Measurements from ENCODE around the gene ITIH4. TPM values are rescaled to one million over a fixed set of nuclear protein-coding genes. Genes with fewer than 3 reads are reported as not detected.

ITIH4 gene
- total RNA-seq, 1 donor from 2014 or later, result 0.13 TPM

DNA sequence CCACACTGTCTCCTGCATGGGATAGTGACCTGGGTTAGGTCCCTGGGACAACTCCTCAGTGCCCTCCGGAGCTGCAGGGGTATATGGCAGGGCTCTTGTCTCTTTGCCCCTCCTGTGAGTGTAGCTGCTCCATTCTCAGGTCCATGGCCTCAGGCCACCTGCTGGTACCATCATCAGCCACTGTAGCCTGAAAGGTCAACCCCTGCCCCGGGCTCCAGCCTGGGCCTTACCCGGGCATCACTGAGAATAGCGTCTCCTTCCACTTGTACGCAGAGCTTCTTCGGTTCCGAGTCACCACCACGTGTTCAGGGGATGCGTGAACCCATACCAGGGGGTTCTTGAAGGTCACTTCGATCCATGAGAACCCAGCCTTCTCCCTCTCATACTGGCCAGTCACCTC, 13.8 kb downstream of the ITIH4 start:
- TF ChIP-seq, protein P1, sequence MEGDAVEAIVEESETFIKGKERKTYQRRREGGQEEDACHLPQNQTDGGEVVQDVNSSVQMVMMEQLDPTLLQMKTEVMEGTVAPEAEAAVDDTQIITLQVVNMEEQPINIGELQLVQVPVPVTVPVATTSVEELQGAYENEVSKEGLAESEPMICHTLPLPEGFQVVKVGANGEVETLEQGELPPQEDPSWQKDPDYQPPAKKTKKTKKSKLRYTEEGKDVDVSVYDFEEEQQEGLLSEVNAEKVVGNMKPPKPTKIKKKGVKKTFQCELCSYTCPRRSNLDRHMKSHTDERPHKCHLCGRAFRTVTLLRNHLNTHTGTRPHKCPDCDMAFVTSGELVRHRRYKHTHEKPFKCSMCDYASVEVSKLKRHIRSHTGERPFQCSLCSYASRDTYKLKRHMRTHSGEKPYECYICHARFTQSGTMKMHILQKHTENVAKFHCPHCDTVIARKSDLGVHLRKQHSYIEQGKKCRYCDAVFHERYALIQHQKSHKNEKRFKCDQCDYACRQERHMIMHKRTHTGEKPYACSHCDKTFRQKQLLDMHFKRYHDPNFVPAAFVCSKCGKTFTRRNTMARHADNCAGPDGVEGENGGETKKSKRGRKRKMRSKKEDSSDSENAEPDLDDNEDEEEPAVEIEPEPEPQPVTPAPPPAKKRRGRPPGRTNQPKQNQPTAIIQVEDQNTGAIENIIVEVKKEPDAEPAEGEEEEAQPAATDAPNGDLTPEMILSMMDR (IDR thresholded peaks at IDR 0.05; ENCODE audit: insufficient read depth, low read length, poor library complexity, severe bottlenecking), result no peak
- no peaks in the 10 kb centered on the region for H3K27me3 ChIP-seq (ENCODE audit: control insufficient read depth, insufficient read depth, low read length)
- no peaks in the 10 kb centered on the region for H3K36me3 ChIP-seq (ENCODE audit: control insufficient read depth, insufficient read depth, low read length)
- no peak overlapping the region for H3K4me3 ChIP-seq (ENCODE audit: low read depth, low read length)
- DNase-seq (ENCODE audit: low read depth), result no peak

DNA sequence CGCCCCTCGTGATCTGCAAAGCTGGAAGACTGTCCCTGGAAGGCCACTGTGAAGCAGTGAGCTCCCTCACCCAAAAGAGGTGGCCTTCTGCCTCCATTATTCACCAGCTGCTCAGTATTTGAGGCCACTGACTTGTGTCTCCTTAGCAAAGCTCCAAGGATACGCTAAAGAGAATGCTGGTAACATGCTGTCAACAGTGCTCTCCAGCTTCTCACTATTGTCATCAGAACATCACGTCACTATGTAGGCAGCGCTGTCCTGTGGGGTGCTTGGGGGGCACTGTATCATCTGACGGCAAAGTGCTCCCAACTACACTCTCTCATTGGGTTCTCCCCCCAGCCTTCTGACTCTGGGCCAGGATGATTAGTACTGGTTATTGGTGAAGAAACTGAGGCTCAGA, 14.3 kb downstream of the ITIH4 start:
- TF ChIP-seq, protein P1 (IDR thresholded peaks at IDR 0.05; ENCODE audit: insufficient read depth, low read length, poor library complexity, severe bottlenecking), result no peak
- no peak overlapping the region for H3K4me3 ChIP-seq (ENCODE audit: low read depth, low read length)
- H3K27me3 ChIP-seq (ENCODE audit: control insufficient read depth, insufficient read depth, low read length), result no peaks in the 10 kb centered on the region
- H3K36me3 ChIP-seq (ENCODE audit: control insufficient read depth, insufficient read depth, low read length), result no peaks in the 10 kb centered on the region
- DNase-seq (ENCODE audit: low read depth), result no peak

DNA sequence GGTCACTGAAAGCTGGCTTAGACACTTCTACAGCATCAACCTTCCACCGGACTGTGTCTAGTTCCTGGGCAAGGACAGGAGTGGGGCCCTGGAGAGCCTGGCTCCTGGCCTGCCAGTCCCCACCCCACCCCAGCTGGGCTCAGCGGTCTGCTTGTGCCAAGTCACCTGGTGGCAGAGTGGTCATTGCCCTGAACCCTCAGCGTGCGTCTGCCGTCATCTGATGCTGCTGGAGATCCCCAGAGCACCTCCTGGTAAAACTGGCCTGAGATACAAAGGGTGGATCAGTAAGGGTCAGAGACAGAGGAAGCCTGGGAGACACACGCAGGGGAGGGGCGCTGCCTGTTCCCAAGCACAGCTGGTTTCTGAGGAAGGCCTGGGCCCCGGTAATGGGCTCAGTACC, 16.7 kb downstream of the ITIH4 start:
- DNase-seq (ENCODE audit: low read depth), result no peak
- Histone ChIP-seq H3K27me3 (ENCODE audit: control insufficient read depth, insufficient read depth, low read length) (no peaks in the 10 kb centered on the region), H3K36me3 (ENCODE audit: control insufficient read depth, insufficient read depth, low read length) (no peaks in the 10 kb centered on the region), H3K4me3 (ENCODE audit: low read depth, low read length) (no peak overlapping the region)
- TF ChIP-seq, protein P1 (IDR thresholded peaks at IDR 0.05; ENCODE audit: insufficient read depth, low read length, poor library complexity, severe bottlenecking), result no peak

DNA sequence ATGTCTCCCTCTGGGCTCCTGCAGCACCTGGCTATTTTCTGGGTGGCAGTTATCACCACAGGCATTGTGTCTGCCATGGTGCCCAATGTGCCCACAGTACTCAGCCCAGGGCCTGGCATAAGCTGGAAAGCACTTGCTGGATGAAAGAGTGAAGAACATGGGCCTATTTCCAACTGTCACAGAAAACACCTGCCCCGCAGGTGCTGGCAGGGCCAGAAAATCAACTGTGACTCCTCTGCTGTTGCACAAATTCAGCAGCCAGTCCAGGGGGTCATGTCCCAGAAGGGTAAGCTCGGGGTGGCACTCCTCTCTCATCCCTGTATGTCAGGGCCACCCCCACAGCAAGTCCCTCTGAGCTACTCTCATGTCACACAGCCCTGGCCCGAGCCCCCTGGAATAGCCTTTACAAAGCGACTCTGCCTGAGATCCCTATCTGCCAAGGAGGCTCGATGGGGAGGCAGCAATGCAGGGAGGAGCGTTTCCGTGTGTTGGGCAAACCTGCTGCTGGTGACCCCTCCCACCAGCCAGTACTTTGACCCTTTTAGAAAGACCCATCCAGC, 18.9 kb downstream of the ITIH4 start:
- Histone ChIP-seq H3K27me3 (ENCODE audit: control insufficient read depth, insufficient read depth, low read length) (no peaks in the 10 kb centered on the region), H3K36me3 (ENCODE audit: control insufficient read depth, insufficient read depth, low read length) (no peaks in the 10 kb centered on the region), H3K4me3 (ENCODE audit: low read depth, low read length) (no peak overlapping the region)
- TF ChIP-seq, protein P1 (IDR thresholded peaks at IDR 0.05; ENCODE audit: insufficient read depth, low read length, poor library complexity, severe bottlenecking), result no peak
- no peak for DNase-seq (ENCODE audit: low read depth)

DNA sequence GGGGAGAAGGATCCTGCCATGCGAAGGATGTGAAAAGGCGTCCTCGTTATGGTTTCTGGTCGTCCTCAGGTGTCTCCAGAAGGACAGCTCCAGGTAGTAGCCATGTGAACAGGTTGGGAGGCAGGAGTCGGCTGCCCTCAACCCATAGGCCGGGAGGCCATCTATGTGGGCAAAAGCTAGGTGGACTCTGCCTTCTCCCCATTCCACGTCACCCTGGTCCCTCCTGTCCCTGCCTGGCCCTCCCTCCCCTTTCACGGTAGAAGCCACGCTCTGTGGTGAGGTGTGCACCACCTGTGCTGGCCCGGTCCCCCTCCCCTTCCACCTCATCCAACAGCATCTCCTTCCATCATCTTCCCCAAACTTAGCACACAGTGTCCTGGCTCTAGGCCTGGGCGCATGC, 19.5 kb downstream of the ITIH4 start:
- TF ChIP-seq, protein P1 (IDR thresholded peaks at IDR 0.05; ENCODE audit: insufficient read depth, low read length, poor library complexity, severe bottlenecking), result no peak
- Histone ChIP-seq H3K36me3 (ENCODE audit: control insufficient read depth, insufficient read depth, low read length) (no peaks in the 10 kb centered on the region), H3K27me3 (ENCODE audit: control insufficient read depth, insufficient read depth, low read length) (no peaks in the 10 kb centered on the region), H3K4me3 (ENCODE audit: low read depth, low read length) (no peak overlapping the region)
- no peak for DNase-seq (ENCODE audit: low read depth)

DNA sequence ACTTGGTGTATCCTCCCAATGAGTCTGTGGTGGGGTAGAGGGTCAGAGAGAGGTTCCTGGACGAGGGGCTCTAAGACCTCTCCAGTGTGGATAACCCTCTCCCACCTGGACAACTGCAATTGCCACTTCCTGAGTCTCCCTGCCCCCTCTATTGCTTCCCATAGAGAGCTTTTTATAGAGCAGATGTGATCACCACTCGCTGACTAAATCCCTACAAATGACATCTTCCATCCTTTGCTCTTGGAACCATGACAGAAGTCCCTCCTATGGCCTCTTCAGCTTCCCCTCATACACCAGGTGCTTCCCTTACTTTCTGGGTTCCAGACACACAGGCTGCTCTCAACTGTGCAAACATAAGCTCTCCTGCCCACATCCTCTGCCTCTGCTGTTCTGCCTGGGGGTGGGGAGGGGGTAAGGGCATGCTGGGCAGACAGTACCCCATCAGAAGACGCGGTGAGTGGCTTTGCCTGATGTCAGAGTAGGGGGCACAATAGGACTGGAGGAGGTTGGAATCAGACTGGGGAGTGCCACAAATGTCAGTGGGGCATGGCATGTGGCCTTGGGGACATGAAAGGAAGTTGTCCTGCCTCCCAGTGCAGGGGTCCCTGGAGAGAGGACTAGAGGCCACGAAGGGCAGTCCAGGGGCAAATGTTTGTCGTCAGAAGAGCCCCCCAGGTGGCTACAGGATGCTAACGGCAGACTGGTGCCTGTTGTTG, 20.7 kb downstream of the ITIH4 start:
- TF ChIP-seq, protein P1 (IDR thresholded peaks at IDR 0.05; ENCODE audit: insufficient read depth, low read length, poor library complexity, severe bottlenecking), result no peak
- H3K4me3 ChIP-seq (ENCODE audit: low read depth, low read length), result no peak overlapping the region
- H3K27me3 ChIP-seq (ENCODE audit: control insufficient read depth, insufficient read depth, low read length), result no peaks in the 10 kb centered on the region
- DNase-seq (ENCODE audit: low read depth), result no peak
- H3K36me3 ChIP-seq (ENCODE audit: control insufficient read depth, insufficient read depth, low read length), result no peaks in the 10 kb centered on the region
